Thymus (tissue), 11 donors: ENCODE results near the gene NRSN1. TPM values are rescaled to one million over a fixed set of nuclear protein-coding genes. Genes with fewer than 3 reads are reported as not detected.

ENCODE experiments used
- DNase-seq, 9 donors: peaks; one replicate each; pipeline ENCODE4 v3.0.0-alpha.2; 2013; ENCODE audit warnings: low spot score in 9 of 9, low read depth in 6 of 9, missing footprints in 1 of 9
- H3K27ac ChIP-seq, 2 donors: one replicate each; pipeline ENCODE4 v1.5.1; 2013; ENCODE audit warnings: control low read depth in 1 of 2, low read depth in 1 of 2, low read length in 1 of 2, mild to moderate bottlenecking in 1 of 2, moderate library complexity in 1 of 2
- H3K27me3 ChIP-seq, 2 donors: one replicate each; pipeline ENCODE4 v1.5.1; 2013; ENCODE audit warnings: low read length in 1 of 2; ENCODE audit not compliant: control insufficient read depth in 2 of 2, insufficient read depth in 1 of 2
- H3K36me3 ChIP-seq, 2 donors: one replicate each; pipeline ENCODE4 v1.5.1; 2013; ENCODE audit warnings: low read length in 1 of 2, mild to moderate bottlenecking in 1 of 2, moderate library complexity in 1 of 2; ENCODE audit not compliant: control insufficient read depth in 2 of 2, insufficient read depth in 2 of 2
- H3K4me1 ChIP-seq, 2 donors: one replicate each; pipeline ENCODE4 v1.5.1; 2013; ENCODE audit warnings: low read length in 2 of 2; ENCODE audit not compliant: control insufficient read depth in 2 of 2, insufficient read depth in 2 of 2
- H3K4me3 ChIP-seq, 2 donors: one replicate each; pipeline ENCODE4 v1.5.1; 2013; ENCODE audit warnings: low read length in 2 of 2, control low read depth in 1 of 2, mild to moderate bottlenecking in 1 of 2
- H3K9me3 ChIP-seq, 2 donors: one replicate each; pipeline ENCODE4 v1.5.1; 2013; ENCODE audit warnings: low read length in 1 of 2, mild to moderate bottlenecking in 1 of 2; ENCODE audit not compliant: control insufficient read depth in 2 of 2, insufficient read depth in 1 of 2
- WGBS: extraction: QIAGEN DNeasy Blood & Tissue Kit; methylation state at CpG from one replicate; pipeline ENCODE4 v1.1.7; 2013; 5-methylcytosine and 5-hydroxymethylcytosine counted together
- polyA plus RNA-seq: library from polyadenylated mRNA; stranded (reverse); fragments of 200-250 nt; gene quantifications from one replicate; pipeline ENCODE4 v1.2.3, GENCODE V29; 2013
- total RNA-seq: library from RNA; stranded (reverse); fragments of 120-200 nt; gene quantifications from one replicate; pipeline ENCODE4 v1.2.4, GENCODE V29; 2013
- donor health status: healthy.

The NRSN1 gene
- total and polyA plus RNA-seq, 2 donors = 0.05 to 0.21 TPM

DNA sequence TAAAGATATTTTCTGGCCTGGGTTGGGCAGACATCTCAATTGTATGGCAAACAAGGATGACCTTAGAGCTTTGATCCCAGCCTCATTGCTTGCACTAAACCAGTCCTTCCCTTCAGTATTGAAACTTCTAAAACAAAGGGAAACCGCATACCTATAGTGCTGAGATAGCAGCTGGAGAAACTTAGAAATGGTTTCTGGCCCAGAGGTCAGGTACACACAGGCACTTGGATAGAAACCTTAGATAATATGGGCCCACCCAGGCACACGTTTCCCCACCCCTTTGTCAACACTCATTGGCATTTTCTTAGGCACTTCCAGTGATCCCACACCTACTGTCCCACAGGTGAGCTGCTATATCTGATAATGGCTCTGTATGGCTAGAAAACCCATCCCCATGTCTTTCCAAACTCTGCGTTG is 22.1 kb downstream of the NRSN1 start:
- H3K4me1 ChIP-seq = no peaks in the 10 kb centered on the region
- WGBS = 90% methylated on average over 3 of the region's 3 CpGs
- no peak overlapping the region for H3K27ac ChIP-seq
- H3K36me3 ChIP-seq = no peaks in the 10 kb centered on the region
- no peak overlapping the region for H3K4me3 ChIP-seq
- no peaks in the 10 kb centered on the region for H3K9me3 ChIP-seq
- no peaks in the 10 kb centered on the region for H3K27me3 ChIP-seq
- no peak for DNase-seq

DNA sequence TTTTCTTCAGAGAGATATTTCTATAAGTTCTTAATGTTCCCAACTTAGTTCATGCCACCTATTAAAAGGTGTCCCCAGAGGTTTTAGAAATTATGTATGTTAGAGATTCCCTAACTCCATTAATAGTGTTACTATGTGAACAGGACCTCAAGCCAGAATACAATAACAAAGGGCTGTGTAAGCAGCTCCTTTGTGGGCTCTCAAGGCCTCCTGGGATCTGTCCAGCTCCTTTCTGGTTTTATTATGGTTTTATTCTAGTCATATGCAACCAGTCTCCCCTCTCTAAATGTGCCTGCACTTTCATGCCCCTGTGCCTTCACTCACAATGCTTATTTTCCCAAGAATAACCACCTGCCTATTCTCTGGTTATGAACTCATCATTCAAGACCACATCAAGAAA is 22.7 kb downstream of the NRSN1 start:
- no peak overlapping the region for H3K4me3 ChIP-seq
- H3K9me3 ChIP-seq = no peaks in the 10 kb centered on the region
- H3K27ac ChIP-seq = no peak overlapping the region
- no peak for DNase-seq
- no peaks in the 10 kb centered on the region for H3K27me3 ChIP-seq
- H3K4me1 ChIP-seq = no peaks in the 10 kb centered on the region
- no peaks in the 10 kb centered on the region for H3K36me3 ChIP-seq

DNA sequence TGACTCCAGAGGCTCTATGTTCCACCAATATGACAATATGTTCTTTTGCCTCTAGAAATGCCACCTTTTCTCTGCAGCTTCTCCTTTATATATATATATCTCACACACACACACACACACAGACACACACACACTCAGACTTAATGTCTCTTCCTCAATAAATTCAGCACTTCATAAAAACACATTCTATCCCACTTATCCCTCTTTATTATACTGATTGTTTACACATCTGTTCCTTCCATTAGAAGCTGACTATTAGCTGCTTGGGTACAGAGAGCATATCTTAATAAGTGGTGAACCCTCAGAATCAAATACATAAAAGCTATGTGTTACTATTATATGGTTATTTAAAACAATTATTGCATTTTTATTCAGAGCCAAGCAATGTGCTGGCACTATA is 23.3 kb downstream of the NRSN1 start:
- H3K9me3 ChIP-seq = no peaks in the 10 kb centered on the region
- H3K4me1 ChIP-seq = no peaks in the 10 kb centered on the region
- no peaks in the 10 kb centered on the region for H3K27me3 ChIP-seq
- no peaks in the 10 kb centered on the region for H3K36me3 ChIP-seq
- H3K4me3 ChIP-seq = no peak overlapping the region
- H3K27ac ChIP-seq = no peak overlapping the region
- no peak for DNase-seq

DNA sequence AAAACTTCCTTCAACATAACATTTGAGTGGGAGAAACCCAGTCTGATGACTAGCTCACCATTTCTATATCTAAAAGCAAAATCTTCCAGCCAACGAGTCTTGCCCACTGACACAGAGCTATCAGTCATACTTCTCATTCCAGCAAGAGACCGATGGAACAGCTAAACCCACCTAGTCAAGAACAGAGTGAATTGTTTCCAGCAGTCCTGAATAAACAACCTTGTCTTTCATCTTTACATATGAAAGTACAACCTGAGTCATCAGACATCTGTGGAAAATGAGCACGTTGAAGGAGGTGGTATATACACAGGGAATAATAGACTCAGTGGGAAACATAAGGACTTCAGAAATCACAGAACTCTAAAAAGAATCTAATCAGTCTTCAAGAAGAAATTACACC is 23.8 kb downstream of the NRSN1 start:
- H3K36me3 ChIP-seq = no peaks in the 10 kb centered on the region
- WGBS = 82% methylated on average over 3 of the region's 3 CpGs
- no peaks in the 10 kb centered on the region for H3K27me3 ChIP-seq
- H3K9me3 ChIP-seq = no peaks in the 10 kb centered on the region
- H3K27ac ChIP-seq = no peak overlapping the region
- no peak for DNase-seq
- no peak overlapping the region for H3K4me3 ChIP-seq
- H3K4me1 ChIP-seq = no peaks in the 10 kb centered on the region

DNA sequence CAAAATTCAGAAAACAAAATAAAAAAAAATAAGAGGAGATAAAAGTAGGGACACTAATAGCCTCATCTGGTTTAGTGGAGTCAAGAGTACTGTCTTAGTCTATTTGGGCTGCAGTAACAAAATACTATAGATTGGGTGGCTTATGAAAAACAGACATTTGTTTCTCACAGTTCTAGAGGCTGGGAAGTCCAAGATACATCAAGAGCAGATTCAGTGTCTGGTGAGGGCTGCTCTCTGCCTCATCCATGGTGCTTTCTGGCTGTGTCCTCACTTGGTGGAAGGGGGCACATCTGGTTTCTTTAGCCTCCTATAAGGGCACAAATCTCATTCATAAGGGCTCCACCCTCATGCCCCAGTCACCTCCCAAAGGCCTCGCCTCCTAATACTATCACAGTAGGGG is 26.0 kb downstream of the NRSN1 start:
- Histone ChIP-seq H3K4me3 (no peak overlapping the region), H3K4me1 (no peaks in the 10 kb centered on the region)
- WGBS = 88% methylated on average over 1 of the region's 1 CpG

GRCh38 chr6:24154121-24154520 is 28.1 kb downstream of the NRSN1 start:
- Histone ChIP-seq H3K36me3 (no peaks in the 10 kb centered on the region), H3K4me1 (no peaks in the 10 kb centered on the region), H3K4me3 (no peak overlapping the region), H3K27me3 (no peaks in the 10 kb centered on the region), H3K9me3 (no peaks in the 10 kb centered on the region), H3K27ac (no peak overlapping the region)
- DNase-seq = no peak

More for the DNA sequence above, 26.0 kb downstream of the NRSN1 start:
- DNase-seq = no peak
- Histone ChIP-seq H3K9me3 (no peaks in the 10 kb centered on the region), H3K36me3 (no peaks in the 10 kb centered on the region), H3K27me3 (no peaks in the 10 kb centered on the region), H3K27ac (no peak overlapping the region)

DNA sequence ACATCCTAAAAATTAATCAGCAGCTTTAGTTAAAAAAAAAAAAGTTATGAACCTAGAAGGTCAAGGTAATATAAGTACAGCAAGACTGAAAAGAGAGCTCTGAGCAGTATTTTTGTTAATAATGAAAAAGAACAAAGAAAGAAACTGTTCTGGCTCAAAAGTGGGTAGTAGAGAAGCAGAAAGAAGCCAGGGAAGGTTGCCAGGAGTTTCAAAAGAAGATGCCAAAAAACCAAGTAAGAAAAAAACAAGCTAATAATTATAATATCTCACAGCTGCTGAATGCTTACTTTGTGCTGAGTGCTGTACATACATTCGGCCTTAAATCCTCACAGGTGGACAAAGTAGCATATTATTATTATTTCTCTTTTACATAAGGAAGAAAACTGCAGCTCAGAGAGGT is 31.9 kb downstream of the NRSN1 start:
- DNase-seq = no peak
- 84% methylated on average over 1 of the region's 1 CpG for WGBS
- Histone ChIP-seq H3K27ac (no peak overlapping the region), H3K36me3 (no peaks in the 10 kb centered on the region), H3K9me3 (no peaks in the 10 kb centered on the region), H3K4me3 (no peak overlapping the region), H3K27me3 (no peaks in the 10 kb centered on the region), H3K4me1 (no peaks in the 10 kb centered on the region)

GRCh38 chr6:24183584-24183983 is 57.6 kb downstream of the NRSN1 start:
- WGBS = 94% methylated on average over 10 of the region's 10 CpGs
- H3K4me3 ChIP-seq = no peak overlapping the region
- H3K9me3 ChIP-seq = no peaks in the 10 kb centered on the region
- no peak for DNase-seq
- H3K27ac ChIP-seq = no peak overlapping the region
- no peaks in the 10 kb centered on the region for H3K36me3 ChIP-seq
- H3K27me3 ChIP-seq = no peaks in the 10 kb centered on the region
- no peaks in the 10 kb centered on the region for H3K4me1 ChIP-seq

DNA sequence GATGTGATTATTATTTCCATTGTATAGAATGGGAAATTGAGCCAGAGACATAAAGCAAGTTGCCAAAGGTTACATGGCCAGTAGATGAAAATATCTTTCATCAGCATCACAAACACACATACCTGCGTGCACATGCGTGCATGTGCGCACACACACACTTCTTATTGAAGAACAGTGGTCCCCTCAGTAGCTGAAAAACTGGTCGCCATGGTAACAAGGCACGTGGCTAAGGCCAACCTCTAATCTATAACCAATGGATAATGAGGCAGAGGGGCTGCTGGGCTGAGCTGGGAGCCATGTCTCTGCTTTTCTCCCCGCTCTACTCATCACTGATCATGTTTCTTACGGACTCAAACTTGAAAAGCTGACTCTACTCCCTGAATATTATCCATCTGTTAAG is 60.3 kb downstream of the NRSN1 start:
- Histone ChIP-seq H3K27ac (no peak overlapping the region), H3K4me3 (no peak overlapping the region), H3K4me1 (no peaks in the 10 kb centered on the region), H3K9me3 (no peaks in the 10 kb centered on the region), H3K36me3 (no peaks in the 10 kb centered on the region), H3K27me3 (no peaks in the 10 kb centered on the region)
- DNase-seq = no peak
- 92% methylated on average over 7 of the region's 7 CpGs for WGBS

DNA sequence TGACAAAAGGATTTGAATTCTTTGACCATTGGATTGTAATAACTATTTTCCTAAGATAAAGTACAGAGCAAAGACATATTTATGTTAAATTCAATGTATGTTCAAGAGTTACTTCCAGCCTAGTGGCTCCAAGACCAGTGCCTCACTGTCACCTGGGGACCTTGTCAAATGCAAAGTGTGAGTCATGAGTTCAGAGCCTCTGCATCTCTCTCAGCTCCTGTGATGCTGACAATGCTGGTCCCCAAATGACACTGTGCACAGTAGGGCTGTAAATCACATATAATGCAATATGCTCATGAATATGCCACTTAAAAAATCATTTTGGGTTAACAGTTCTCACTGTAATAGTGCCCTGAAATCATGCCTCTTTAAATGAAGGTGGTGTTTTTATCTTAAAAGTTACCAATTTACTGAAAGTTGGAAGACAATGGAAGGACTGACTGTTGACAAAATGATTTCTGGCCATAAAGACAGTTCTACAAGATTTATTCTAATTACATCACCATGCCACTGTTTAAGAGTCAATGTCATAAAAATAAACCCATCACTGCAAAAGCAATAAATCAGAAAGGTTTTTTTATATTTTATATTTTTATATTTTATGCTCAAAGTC is 62.1 kb downstream of the NRSN1 start:
- Histone ChIP-seq H3K36me3 (no peaks in the 10 kb centered on the region), H3K4me3 (no peak overlapping the region), H3K9me3 (no peaks in the 10 kb centered on the region), H3K27ac (no peak overlapping the region), H3K4me1 (no peaks in the 10 kb centered on the region), H3K27me3 (no peaks in the 10 kb centered on the region)
- no peak for DNase-seq
